ENCODE data around the gene LEMD2.

LEMD2 gene

GRCh38 chr6:33787346-33787953 is 1.5 kb downstream of the LEMD2 start:
- in situ Hi-C loops (cut with HindIII; ENCODE audit: low pct_ligation_motif_present, low sequenced_read_pairs) = no loop called here
- no peak for DNase-seq
- Histone ChIP-seq H3K27me3 (replicated peaks) (no peaks in the 10 kb centered on the region), H3K27ac (peak overlapping the region; percentile 92), H3K36me3 (replicated peaks) (peaks cover 18% of the 10 kb centered on the region), H3K4me3 (ENCODE audit: low read depth, low read length) (peak overlapping the region; percentile 69)
- no peak for TF ChIP-seq CTCF (IDR thresholded peaks at IDR 0.05; ENCODE audit: low read depth, low read length, missing control alignments)

GRCh38 chr6:33786736-33787135 is 2.2 kb downstream of the LEMD2 start:
- Histone ChIP-seq H3K4me3 (ENCODE audit: low read depth, low read length) (no peak overlapping the region), H3K36me3 (replicated peaks) (peaks cover 22% of the 10 kb centered on the region), H3K27ac (no peak overlapping the region), H3K27me3 (replicated peaks) (no peaks in the 10 kb centered on the region)
- no peak for TF ChIP-seq CTCF (IDR thresholded peaks at IDR 0.05; ENCODE audit: low read depth, low read length, missing control alignments)
- no peak for DNase-seq
- in situ Hi-C loops (cut with HindIII; ENCODE audit: low pct_ligation_motif_present, low sequenced_read_pairs) = no loop called here

GRCh38 chr6:33785778-33786177 is 3.2 kb downstream of the LEMD2 start:
- DNase-seq = no peak
- in situ Hi-C loops (cut with HindIII; ENCODE audit: low pct_ligation_motif_present, low sequenced_read_pairs) = no loop called here
- no peak for TF ChIP-seq CTCF (IDR thresholded peaks at IDR 0.05; ENCODE audit: low read depth, low read length, missing control alignments)
- Histone ChIP-seq H3K4me3 (ENCODE audit: low read depth, low read length) (no peak overlapping the region), H3K27ac (no peak overlapping the region), H3K36me3 (replicated peaks) (peaks cover 26% of the 10 kb centered on the region), H3K27me3 (replicated peaks) (no peaks in the 10 kb centered on the region)

GRCh38 chr6:33784787-33785186 is 4.1 kb downstream of the LEMD2 start:
- Histone ChIP-seq H3K27me3 (replicated peaks) (no peaks in the 10 kb centered on the region), H3K27ac (no peak overlapping the region), H3K36me3 (replicated peaks) (peaks cover 36% of the 10 kb centered on the region), H3K4me3 (ENCODE audit: low read depth, low read length) (no peak overlapping the region)
- no peak for TF ChIP-seq CTCF (IDR thresholded peaks at IDR 0.05; ENCODE audit: low read depth, low read length, missing control alignments)
- in situ Hi-C loops (cut with HindIII; ENCODE audit: low pct_ligation_motif_present, low sequenced_read_pairs) = no loop called here
- no peak for DNase-seq

GRCh38 chr6:33783781-33784520 is 5.0 kb downstream of the LEMD2 start:
- Histone ChIP-seq H3K36me3 (replicated peaks) (peaks cover 44% of the 10 kb centered on the region), H3K27me3 (replicated peaks) (no peaks in the 10 kb centered on the region), H3K4me3 (ENCODE audit: low read depth, low read length) (no peak overlapping the region), H3K27ac (no peak overlapping the region)
- in situ Hi-C loops (cut with HindIII; ENCODE audit: low pct_ligation_motif_present, low sequenced_read_pairs) = no loop called here
- DNase-seq = no peak
- TF ChIP-seq CTCF (IDR thresholded peaks at IDR 0.05; ENCODE audit: low read depth, low read length, missing control alignments) = no peak

Measured in brain microvascular endothelial cell (primary cell).